ENCODE data around the gene HOXA5.
A peak's percentile ranks its signal among the peaks of the same experiment; 100 is the strongest.

HOXA5 gene

GRCh38 chr7:27116031-27116961, 27.2 kb downstream of the HOXA5 start:
- TF ChIP-seq, protein P1, sequence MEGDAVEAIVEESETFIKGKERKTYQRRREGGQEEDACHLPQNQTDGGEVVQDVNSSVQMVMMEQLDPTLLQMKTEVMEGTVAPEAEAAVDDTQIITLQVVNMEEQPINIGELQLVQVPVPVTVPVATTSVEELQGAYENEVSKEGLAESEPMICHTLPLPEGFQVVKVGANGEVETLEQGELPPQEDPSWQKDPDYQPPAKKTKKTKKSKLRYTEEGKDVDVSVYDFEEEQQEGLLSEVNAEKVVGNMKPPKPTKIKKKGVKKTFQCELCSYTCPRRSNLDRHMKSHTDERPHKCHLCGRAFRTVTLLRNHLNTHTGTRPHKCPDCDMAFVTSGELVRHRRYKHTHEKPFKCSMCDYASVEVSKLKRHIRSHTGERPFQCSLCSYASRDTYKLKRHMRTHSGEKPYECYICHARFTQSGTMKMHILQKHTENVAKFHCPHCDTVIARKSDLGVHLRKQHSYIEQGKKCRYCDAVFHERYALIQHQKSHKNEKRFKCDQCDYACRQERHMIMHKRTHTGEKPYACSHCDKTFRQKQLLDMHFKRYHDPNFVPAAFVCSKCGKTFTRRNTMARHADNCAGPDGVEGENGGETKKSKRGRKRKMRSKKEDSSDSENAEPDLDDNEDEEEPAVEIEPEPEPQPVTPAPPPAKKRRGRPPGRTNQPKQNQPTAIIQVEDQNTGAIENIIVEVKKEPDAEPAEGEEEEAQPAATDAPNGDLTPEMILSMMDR (conservative IDR thresholded peaks at IDR 0.05; ENCODE audit: low read depth): no peak
- CTCF ChIA-PET: interaction anchor here (0.5 to 2.5 kb wide), 4 partner anchors 14 to 25 kb away, joined by 3 to 8 read pairs (median 4); partner anchors contain the start of gene HOXA4
- peak overlapping the region; percentile 86 for H3K27ac ChIP-seq
- DNase-seq (ENCODE audit: low spot score): no peak
- POLR2A ChIA-PET (ENCODE audit: low non-redundant PET): no interaction called here

GRCh38 chr7:27115221-27116026, 28.1 kb downstream of the HOXA5 start:
- DNase-seq (ENCODE audit: low spot score): peak; percentile 73
- TF ChIP-seq, protein P1 (conservative IDR thresholded peaks at IDR 0.05; ENCODE audit: low read depth): no peak
- ChIA-PET POLR2A (ENCODE audit: low non-redundant PET) (interaction anchor here (1.2 kb wide), 1 partner anchor 257 kb away, joined by 3 read pairs; no protein-coding TSS in a partner anchor), CTCF (interaction anchor here (0.8 to 2.5 kb wide), 3 partner anchors 15 to 35 kb away, joined by 3 to 8 read pairs (median 4); partner anchors contain the start of gene HOXA4)
- H3K27ac ChIP-seq: peak overlapping the region; percentile 86

- H3K27ac ChIP-seq: peak overlapping the region; percentile 86
- ChIA-PET POLR2A (ENCODE audit: low non-redundant PET) (interaction anchor here (1.2 kb wide), 1 partner anchor 256 kb away, joined by 3 read pairs; no protein-coding TSS in a partner anchor), CTCF (interaction anchor here (0.7 to 2.5 kb wide), 5 partner anchors 16 to 35 kb away, joined by 3 to 8 read pairs (median 3); partner anchors contain the start of genes HOXA4 and HOXA5)
- no peak for DNase-seq (ENCODE audit: low spot score)
- TF ChIP-seq, protein P1 (conservative IDR thresholded peaks at IDR 0.05; ENCODE audit: low read depth): no peak
These were observed 28.6 kb downstream of the HOXA5 start for GRCh38 chr7:27114881-27115220.

GRCh38 chr7:27113991-27114769, 29.3 kb downstream of the HOXA5 start:
- H3K27ac ChIP-seq: peak overlapping the region; percentile 94
- ChIA-PET POLR2A (ENCODE audit: low non-redundant PET) (interaction anchor here (0.6 kb wide), 1 partner anchor 47 kb away, joined by 3 read pairs; no protein-coding TSS in a partner anchor), CTCF (interaction anchor here (0.6 to 2.5 kb wide), 8 partner anchors 16 to 260 kb away, joined by 3 to 8 read pairs (median 3); partner anchors contain the start of genes HOXA4 and HOXA5)
- TF ChIP-seq, protein P1 (conservative IDR thresholded peaks at IDR 0.05; ENCODE audit: low read depth): no peak
- DNase-seq (ENCODE audit: low spot score): peak; percentile 79

- ChIA-PET CTCF (interaction anchor here (0.6 to 1.7 kb wide), 2 partner anchors 16 to 259 kb away, joined by 3 to 5 read pairs; no protein-coding TSS in a partner anchor), POLR2A (ENCODE audit: low non-redundant PET) (no interaction called here)
- TF ChIP-seq, protein P1 (conservative IDR thresholded peaks at IDR 0.05; ENCODE audit: low read depth): no peak
- peak; percentile 81 for DNase-seq (ENCODE audit: low spot score)
- H3K27ac ChIP-seq: peak overlapping the region; percentile 94
These were observed 30.2 kb downstream of the HOXA5 start for GRCh38 chr7:27112955-27113949.

Measured in RWPE1 (cell line).